ENCODE data around the gene VWA5B1.

DNA sequence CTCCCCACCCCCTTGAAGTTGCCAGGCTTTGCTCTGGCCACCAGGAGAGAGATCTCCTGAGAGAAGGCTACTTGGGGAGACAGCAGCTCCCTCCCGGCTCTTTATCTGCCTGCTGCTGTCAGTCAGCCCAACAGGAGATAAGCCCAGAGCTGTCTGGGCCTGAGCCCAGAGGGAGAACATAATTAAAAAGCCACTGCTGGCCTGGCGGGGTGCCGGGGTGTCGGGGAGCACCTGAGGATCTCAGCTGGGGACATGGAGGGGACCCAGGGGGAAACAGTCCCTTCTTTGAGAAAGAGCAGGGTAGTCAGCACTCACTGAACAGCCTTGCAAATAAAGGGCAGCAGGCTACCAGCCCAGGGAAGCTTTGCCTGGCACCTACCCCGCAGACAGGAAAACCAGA lies 17.9 kb downstream of the VWA5B1 start:
- TF ChIP-seq CTCF (IDR thresholded peaks at IDR 0.05) = no peak
- TF ChIP-seq POLR2A (IDR thresholded peaks at IDR 0.05) = no peak
